Gastrocnemius medialis (tissue), 4 donors: Measurements from ENCODE around the gene CEP290. TPM values are rescaled to one million over a fixed set of nuclear protein-coding genes. Genes with fewer than 3 reads are reported as not detected.

Experiments used
- ATAC-seq, 2 donors: fragments of 150-250 bp; one replicate each; pipeline ENCODE4 v1.9.1; 2016
- DNase-seq, 2 donors: peaks; one replicate each; pipeline ENCODE4 v3.0.0-alpha.2; 2019
- H3K27ac ChIP-seq, 4 donors: fragments of 200-600 bp; sonication (generic); 1 replicate in 1 of 4; 2 replicates in 3 of 4; pipeline ENCODE4 v1.5.1; 2016 to 2018; ENCODE audit warnings: mild to moderate bottlenecking in 2 of 4, moderate library complexity in 1 of 4
- H3K27me3 ChIP-seq, 3 donors: fragments of 200-600 bp; sonication (generic) in 2 of 3; 1 replicate in 1 of 3; 2 replicates in 2 of 3; pipeline versions ENCODE4 v1.5.1 to v1.6.0; 2016 to 2019; ENCODE audit warnings: mild to moderate bottlenecking in 1 of 3, moderate library complexity in 1 of 3
- H3K36me3 ChIP-seq, 2 donors: fragments of 200-600 bp; sonication (generic) in 1 of 2; one replicate each; pipeline ENCODE4 v1.5.1; 2017 to 2018
- H3K4me1 ChIP-seq, 2 donors: fragments of 200-600 bp; sonication (generic) in 1 of 2; one replicate each; pipeline ENCODE4 v1.5.1; 2016 to 2017; ENCODE audit warnings: mild to moderate bottlenecking in 2 of 2
- H3K4me3 ChIP-seq, 4 donors: fragments of 200-600 bp; sonication (generic) in 3 of 4; 1 replicate in 1 of 4; 2 replicates in 3 of 4; pipeline ENCODE4 v1.5.1; 2016 to 2019; ENCODE audit warnings: mild to moderate bottlenecking in 2 of 4
- H3K9me3 ChIP-seq, 3 donors: fragments of 200-600 bp; sonication (generic) in 2 of 3; 1 replicate in 1 of 3; 2 replicates in 2 of 3; pipeline ENCODE4 v1.5.1; 2016 to 2019
- CTCF ChIP-seq, 5 experiments: fragments of 450-650 bp in 3 of 5; fragments of 200-600 bp in 2 of 5; sonication (generic) in 2 of 5; IDR thresholded peaks in 4 of 5; conservative IDR thresholded peaks in 1 of 5; 1 replicate in 4 of 5; 2 replicates in 1 of 5; pipeline ENCODE4 v1.5.1; 2016 to 2019; ENCODE audit warnings: antibody characterized with exemption in 5 of 5, mild to moderate bottlenecking in 3 of 5, moderate library complexity in 3 of 5
- POLR2A ChIP-seq, 2 donors: fragments of 450-650 bp; IDR thresholded peaks; one replicate each; pipeline ENCODE4 v1.6.1; 2017; ENCODE audit warnings: antibody characterized with exemption in 2 of 2, mild to moderate bottlenecking in 2 of 2, moderate library complexity in 2 of 2
- in situ Hi-C, 4 donors: fragments of 200-750 bp; cut with MboI; loops; one replicate each; pipeline versions ENCODE4 v1.15.0 to v1.8.0; 2017; ENCODE audit warnings: low sequenced_read_pairs in 4 of 4
- intact Hi-C: fragments of 100-400 bp; cut with DNase I; formaldehyde crosslinking; loops from one replicate; pipeline ENCODE4 v1.15.1; 2023; ENCODE audit warnings: low total_unique reads
- total RNA-seq, 4 donors: library from RNA; depleted of rRNA; stranded (reverse); fragments of >200 nt; gene quantifications; one replicate each; pipeline versions ENCODE4 v1.1.0 to v1.2.3, GENCODE V29; 2016

CEP290 gene
- total RNA-seq, 4 donors from 2014 or later = 2.5 to 9.4 (median 5.0) TPM

DNA sequence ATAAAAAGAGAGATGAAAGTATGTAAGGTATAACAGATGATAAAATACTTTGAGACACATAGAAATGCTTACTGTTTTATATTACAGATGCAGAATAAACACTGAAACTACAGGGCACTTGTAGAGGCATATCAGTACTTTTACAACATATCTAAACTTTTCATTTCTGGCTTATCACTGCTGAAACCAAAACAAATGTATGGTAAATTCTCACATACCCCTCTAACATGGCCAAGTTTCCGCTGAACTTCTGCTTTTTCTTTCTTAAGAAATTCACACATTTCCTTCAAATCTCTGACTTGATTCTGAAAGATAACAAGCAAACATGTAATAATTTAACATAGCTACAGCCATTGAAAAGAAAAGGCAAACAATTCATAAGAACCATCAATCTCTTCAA, 79.4 kb downstream of the CEP290 start:
- in situ Hi-C loops = no loop called here
- no peak for TF ChIP-seq POLR2A (IDR thresholded peaks at IDR 0.05)
- no peak for TF ChIP-seq CTCF (IDR thresholded peaks at IDR 0.05 in 4 of 5, conservative IDR thresholded peaks at IDR 0.05 in 1 of 5)
- no peaks in the 10 kb centered on the region for H3K4me1 ChIP-seq
- no peak overlapping the region for H3K27ac ChIP-seq
- H3K36me3 ChIP-seq = peaks cover 0 to 20% of the 10 kb centered on the region in 2 donors
- no peaks in the 10 kb centered on the region for H3K27me3 ChIP-seq
- H3K4me3 ChIP-seq = no peak overlapping the region
- ATAC-seq = no peak
- DNase-seq = no peak
- H3K9me3 ChIP-seq = no peaks in the 10 kb centered on the region
- intact Hi-C loops = no loop called here

DNA sequence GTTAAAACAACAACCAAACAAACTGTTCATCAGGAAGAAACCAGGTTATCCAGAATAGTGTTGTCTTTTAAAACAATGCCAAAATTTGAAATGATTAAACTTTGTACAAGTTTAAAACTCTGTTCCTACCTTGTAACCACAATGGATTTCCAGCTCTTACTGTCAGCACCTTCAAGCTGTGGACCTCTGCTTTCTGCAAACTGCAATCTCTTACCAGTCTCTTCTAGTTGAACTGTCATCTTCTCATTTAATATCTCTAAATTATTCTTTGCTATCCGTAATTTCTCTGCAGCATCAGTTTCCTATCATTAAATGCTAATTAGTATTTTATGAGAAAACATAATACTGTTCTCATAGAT, 83.2 kb downstream of the CEP290 start:
- Histone ChIP-seq H3K4me3 (no peak overlapping the region), H3K27ac (no peak overlapping the region), H3K36me3 (peaks cover 0 to 29% of the 10 kb centered on the region in 2 donors), H3K27me3 (no peaks in the 10 kb centered on the region), H3K9me3 (no peaks in the 10 kb centered on the region), H3K4me1 (no peaks in the 10 kb centered on the region)
- intact Hi-C loops (no loop called here), in situ Hi-C loops (no loop called here)
- no peak for TF ChIP-seq POLR2A (IDR thresholded peaks at IDR 0.05)
- ATAC-seq = no peak
- DNase-seq = no peak

DNA sequence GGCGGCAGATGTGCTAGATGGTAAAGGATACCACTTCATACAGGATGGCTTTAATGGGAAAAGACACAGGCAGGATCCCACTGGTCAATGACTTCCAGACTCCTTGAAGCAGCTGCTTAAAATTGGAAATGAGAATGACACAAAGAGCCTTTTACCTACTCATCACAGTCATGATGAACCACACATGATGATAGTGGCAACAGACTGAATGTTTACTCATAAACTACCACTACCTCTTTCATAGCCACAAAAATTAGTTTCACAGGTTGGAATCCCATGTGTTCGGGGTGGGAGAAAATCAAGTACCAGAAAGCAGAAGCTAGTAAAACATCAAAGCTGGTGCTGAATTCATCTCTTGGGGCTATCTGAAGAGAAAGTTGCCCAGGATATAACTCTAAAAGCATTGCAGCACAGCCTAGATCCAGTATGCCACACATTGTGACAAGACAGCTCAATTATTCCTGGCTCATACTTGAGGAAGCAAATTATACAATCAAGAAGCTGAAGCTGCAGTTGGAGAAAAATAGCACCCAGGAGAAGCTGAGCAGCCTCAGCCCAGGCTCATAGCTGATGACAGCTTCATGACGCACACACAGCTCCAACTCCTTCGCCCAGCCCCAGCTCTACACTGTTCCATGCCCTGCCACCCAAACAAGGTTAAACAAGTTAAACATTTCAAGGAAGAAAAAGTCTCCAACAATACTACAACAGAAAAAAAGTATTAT, 83.7 kb downstream of the CEP290 start:
- H3K36me3 ChIP-seq = peaks cover 0 to 29% of the 10 kb centered on the region in 2 donors
- DNase-seq (no peak), ATAC-seq (no peak)
- TF ChIP-seq POLR2A (IDR thresholded peaks at IDR 0.05) (no peak), CTCF (IDR thresholded peaks at IDR 0.05 in 4 of 5, conservative IDR thresholded peaks at IDR 0.05 in 1 of 5) (no peak)
- intact Hi-C loops (no loop called here), in situ Hi-C loops (no loop called here)
- no peak overlapping the region for H3K27ac ChIP-seq
- no peaks in the 10 kb centered on the region for H3K27me3 ChIP-seq
- no peaks in the 10 kb centered on the region for H3K9me3 ChIP-seq
- H3K4me3 ChIP-seq = no peak overlapping the region
- H3K4me1 ChIP-seq = no peaks in the 10 kb centered on the region

DNA sequence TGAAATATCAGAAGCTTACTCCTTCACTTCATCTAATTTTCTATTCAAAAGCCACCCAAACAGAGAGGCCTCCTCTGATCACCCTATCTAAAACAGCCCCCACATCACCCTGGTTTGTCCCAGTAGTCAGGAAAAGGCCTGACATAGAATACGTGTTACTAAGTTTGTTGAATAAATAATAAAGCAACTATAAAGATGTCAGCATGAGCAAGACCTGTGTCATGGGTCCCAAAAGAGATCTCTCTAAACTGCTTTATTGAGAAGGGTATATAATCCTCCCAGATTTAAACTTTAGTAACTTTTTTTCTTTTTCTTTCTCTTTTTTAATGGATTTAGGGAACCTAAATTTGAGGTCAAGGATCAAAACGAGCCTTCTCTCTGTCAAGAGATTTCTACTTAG, 85.3 kb downstream of the CEP290 start:
- peaks cover 0 to 29% of the 10 kb centered on the region in 2 donors for H3K36me3 ChIP-seq

GRCh38 chr12:88052686-88053085, 89.2 kb downstream of the CEP290 start:
- H3K4me1 ChIP-seq = no peaks in the 10 kb centered on the region
- H3K36me3 ChIP-seq = peaks cover 0 to 49% of the 10 kb centered on the region in 2 donors
- H3K4me3 ChIP-seq = no peak overlapping the region
- ATAC-seq = no peak
- no peak for DNase-seq
- H3K27me3 ChIP-seq = no peaks in the 10 kb centered on the region
- no peak overlapping the region for H3K27ac ChIP-seq
- no peaks in the 10 kb centered on the region for H3K9me3 ChIP-seq
- TF ChIP-seq POLR2A (IDR thresholded peaks at IDR 0.05) = no peak
- TF ChIP-seq CTCF (IDR thresholded peaks at IDR 0.05 in 4 of 5, conservative IDR thresholded peaks at IDR 0.05 in 1 of 5) = no peak
- intact Hi-C loops (no loop called here), in situ Hi-C loops (no loop called here)

More for the DNA sequence above, 85.3 kb downstream of the CEP290 start:
- no peak for TF ChIP-seq POLR2A (IDR thresholded peaks at IDR 0.05)
- no peak for TF ChIP-seq CTCF (IDR thresholded peaks at IDR 0.05 in 4 of 5, conservative IDR thresholded peaks at IDR 0.05 in 1 of 5)
- Histone ChIP-seq H3K4me3 (no peak overlapping the region), H3K4me1 (no peaks in the 10 kb centered on the region), H3K27me3 (no peaks in the 10 kb centered on the region), H3K9me3 (no peaks in the 10 kb centered on the region), H3K27ac (no peak overlapping the region)
- intact Hi-C loops (no loop called here), in situ Hi-C loops (no loop called here)
- no peak for DNase-seq
- ATAC-seq = no peak
